ENCODE data around the gene KRTAP10-7. TPM values are rescaled to one million over a fixed set of nuclear protein-coding genes. Genes with fewer than 3 reads are reported as not detected.

The KRTAP10-7 gene
- polyA plus RNA-seq, 3 donors, result not detected

- Histone ChIP-seq H3K36me3 (replicated peaks in 1 of 2; ENCODE audit: control insufficient read depth in 1 of 2, insufficient read depth in 2 of 2, low read length in 2 of 2) (no peaks in the 10 kb centered on the region), H2AFZ (ENCODE audit: insufficient read depth, low read depth, low read length, poor library complexity, severe bottlenecking) (no peak overlapping the region), H3K9me3 (replicated peaks in 1 of 2; ENCODE audit: control insufficient read depth in 1 of 2, insufficient read depth in 1 of 2, low read length in 2 of 2) (peaks cover 0 to 15% of the 10 kb centered on the region in 2 donors), H3K4me2 (replicated peaks; ENCODE audit: extremely low read depth, low read length, poor library complexity, severe bottlenecking) (no peak overlapping the region), H3K9ac (ENCODE audit: insufficient read depth, low read length, poor library complexity, severe bottlenecking) (no peak overlapping the region), H3K4me1 (ENCODE audit: control insufficient read depth in 1 of 2, insufficient read depth in 2 of 2, low read length in 2 of 2) (peaks cover 0 to 4% of the 10 kb centered on the region in 2 donors), H4K20me1 (ENCODE audit: insufficient read depth, low read length) (no peaks in the 10 kb centered on the region), H3K79me2 (ENCODE audit: insufficient read depth, low read length) (no peaks in the 10 kb centered on the region), H3K27ac (ENCODE audit: low read depth in 1 of 2, low read length in 2 of 2) (no peak overlapping the region), H3K4me3 (replicated peaks in 1 of 3; ENCODE audit: low read depth in 2 of 3, low read length in 3 of 3) (no peak overlapping the region), H3K27me3 (ENCODE audit: control insufficient read depth in 2 of 2, insufficient read depth in 2 of 2, low read length in 2 of 2) (no peaks in the 10 kb centered on the region)
- intact Hi-C loops (cut with micrococcal nuclease), result no loop called here
- no peak for DNase-seq
- peaks cover 11% of the 10 kb centered on the region for H3K4me1 Mint-ChIP-seq
- peaks cover 6 to 7% (median 7%) of the 10 kb centered on the region in 3 donors for H3K27me3 Mint-ChIP-seq (ENCODE audit: low read depth in 3 of 3)
- no peak overlapping the region for H3K4me3 Mint-ChIP-seq
- 90% methylated on average over 25 of the region's 27 CpGs for WGBS (ENCODE audit: insufficient coverage)
- peaks cover 3 to 20% (median 12%) of the 10 kb centered on the region in 7 donors for H3K9me3 Mint-ChIP-seq
- H3K27ac Mint-ChIP-seq, result peak overlapping the region in 2 of 7 donors; percentile 41 to 48
- TF ChIP-seq CTCF (IDR thresholded peaks at IDR 0.05), result no peak
- H3K36me3 Mint-ChIP-seq, result no peaks in the 10 kb centered on the region
These were observed 31.5 kb upstream of the KRTAP10-7 start for GRCh38 chr21:44568667-44569556.

- H3K9me3 ChIP-seq (replicated peaks in 1 of 2; ENCODE audit: control insufficient read depth in 1 of 2, insufficient read depth in 1 of 2, low read length in 2 of 2), result peaks cover 0 to 15% of the 10 kb centered on the region in 2 donors
- no peak overlapping the region for H2AFZ ChIP-seq (ENCODE audit: insufficient read depth, low read depth, low read length, poor library complexity, severe bottlenecking)
- peaks cover 0 to 4% of the 10 kb centered on the region in 2 donors for H3K4me1 ChIP-seq (ENCODE audit: control insufficient read depth in 1 of 2, insufficient read depth in 2 of 2, low read length in 2 of 2)
- no peak overlapping the region for H3K27ac ChIP-seq (ENCODE audit: low read depth in 1 of 2, low read length in 2 of 2)
- Mint-ChIP-seq H3K36me3 (no peaks in the 10 kb centered on the region), H3K4me1 (peaks cover 8% of the 10 kb centered on the region), H3K27ac (peak overlapping the region in 2 of 7 donors; percentile 14 to 28), H3K27me3 (ENCODE audit: low read depth in 3 of 3) (peaks cover 6 to 17% (median 13%) of the 10 kb centered on the region in 3 donors), H3K4me3 (peak overlapping the region in 1 of 2 donors; percentile 10), H3K9me3 (peaks cover 3 to 23% (median 12%) of the 10 kb centered on the region in 7 donors)
- WGBS (ENCODE audit: insufficient coverage), result 85% methylated on average over 11 of the region's 12 CpGs
- no peak overlapping the region for H3K9ac ChIP-seq (ENCODE audit: insufficient read depth, low read length, poor library complexity, severe bottlenecking)
- no peaks in the 10 kb centered on the region for H3K79me2 ChIP-seq (ENCODE audit: insufficient read depth, low read length)
- H3K4me2 ChIP-seq (replicated peaks; ENCODE audit: extremely low read depth, low read length, poor library complexity, severe bottlenecking), result no peak overlapping the region
- no peaks in the 10 kb centered on the region for H3K27me3 ChIP-seq (ENCODE audit: control insufficient read depth in 2 of 2, insufficient read depth in 2 of 2, low read length in 2 of 2)
- no peak for TF ChIP-seq CTCF (IDR thresholded peaks at IDR 0.05)
- H3K4me3 ChIP-seq (replicated peaks in 1 of 3; ENCODE audit: low read depth in 2 of 3, low read length in 3 of 3), result no peak overlapping the region
- intact Hi-C loops (cut with micrococcal nuclease), result no loop called here
- H4K20me1 ChIP-seq (ENCODE audit: insufficient read depth, low read length), result no peaks in the 10 kb centered on the region
- no peaks in the 10 kb centered on the region for H3K36me3 ChIP-seq (replicated peaks in 1 of 2; ENCODE audit: control insufficient read depth in 1 of 2, insufficient read depth in 2 of 2, low read length in 2 of 2)
- no peak for DNase-seq
These were observed 30.4 kb upstream of the KRTAP10-7 start for GRCh38 chr21:44569861-44570517.
